GM21786 (cell line): ENCODE data around the gene CCDC82.

Experiments used
- ATAC-seq: cut with Tn5 transposase; IDR thresholded peaks from one replicate; pipeline ENCODE4 v1.9.1; 2021; ENCODE audit not compliant: unreplicated experiment

CCDC82 gene

DNA sequence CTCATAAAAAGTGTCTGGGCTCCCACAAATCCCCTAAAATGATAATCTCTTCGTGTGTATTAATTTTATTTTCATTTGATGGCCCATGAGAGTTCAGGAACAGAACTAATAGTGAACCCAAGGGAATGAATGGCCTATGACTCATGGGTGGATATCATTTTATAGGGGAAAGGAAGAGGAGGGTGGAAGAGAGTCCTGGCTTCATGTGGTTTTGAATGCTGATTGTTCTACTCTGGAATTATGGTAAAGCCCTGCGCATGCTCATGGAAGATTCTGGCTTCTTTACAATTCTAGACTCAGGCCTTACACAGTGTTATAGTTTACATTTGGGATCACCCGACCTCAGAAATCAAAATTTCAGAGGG, 82.0 kb downstream of the CCDC82 start:
- no peak for ATAC-seq

DNA sequence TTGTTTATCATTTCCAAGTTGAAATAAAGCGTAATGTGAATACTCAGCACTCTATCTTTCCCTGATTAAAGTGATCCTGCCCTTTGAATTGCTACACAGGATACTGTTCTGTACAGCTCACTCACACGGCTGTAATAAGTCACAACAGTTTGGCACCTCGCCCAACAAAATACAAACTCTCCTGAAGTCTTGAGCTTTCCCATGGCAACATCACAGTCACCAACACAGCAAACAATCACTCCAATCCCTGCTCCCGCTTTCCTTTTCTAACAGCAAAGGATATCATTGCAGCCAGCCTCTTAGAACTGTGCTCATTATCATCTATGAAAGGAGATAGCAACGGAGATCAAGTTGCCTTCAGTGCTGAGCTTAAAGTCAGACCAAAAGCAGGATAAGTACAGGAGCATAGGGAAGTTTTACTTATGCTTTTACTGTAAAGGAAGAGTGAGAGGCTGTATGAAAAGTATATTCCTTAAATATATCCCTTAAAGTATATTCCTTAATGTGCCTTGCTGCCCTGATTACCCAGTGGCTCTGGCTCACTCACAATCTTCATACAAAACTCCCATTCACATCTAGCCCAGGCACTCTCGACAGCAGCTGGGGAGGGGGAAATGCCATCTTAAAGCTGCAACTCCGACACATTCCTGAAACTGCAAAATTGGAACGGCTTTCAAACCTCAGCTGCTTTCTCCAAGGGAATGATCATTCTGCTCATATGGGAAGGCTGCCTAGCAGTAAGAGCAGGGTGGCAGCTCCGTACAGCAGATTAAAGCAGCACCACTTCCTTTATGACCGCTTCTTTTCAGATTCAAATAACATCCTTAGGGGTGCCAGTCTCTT, 82.6 kb downstream of the CCDC82 start:
- no peak for ATAC-seq

DNA sequence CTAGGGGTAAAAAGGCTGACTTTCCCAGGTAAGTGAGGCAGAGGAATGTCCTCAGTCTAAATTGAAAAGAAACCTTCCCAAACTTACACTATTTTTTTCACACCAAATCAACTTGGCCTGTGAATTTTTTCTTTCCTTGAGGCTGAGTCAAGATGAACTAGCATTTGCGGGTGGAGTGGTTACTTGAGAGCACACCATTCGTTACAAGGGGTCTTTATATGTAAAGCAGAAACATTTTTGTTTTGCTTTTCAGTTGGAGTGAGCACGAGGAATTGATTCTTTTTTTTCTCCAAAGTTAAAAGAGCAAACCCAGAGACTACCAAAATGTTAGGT, 83.1 kb downstream of the CCDC82 start:
- no peak for ATAC-seq

DNA sequence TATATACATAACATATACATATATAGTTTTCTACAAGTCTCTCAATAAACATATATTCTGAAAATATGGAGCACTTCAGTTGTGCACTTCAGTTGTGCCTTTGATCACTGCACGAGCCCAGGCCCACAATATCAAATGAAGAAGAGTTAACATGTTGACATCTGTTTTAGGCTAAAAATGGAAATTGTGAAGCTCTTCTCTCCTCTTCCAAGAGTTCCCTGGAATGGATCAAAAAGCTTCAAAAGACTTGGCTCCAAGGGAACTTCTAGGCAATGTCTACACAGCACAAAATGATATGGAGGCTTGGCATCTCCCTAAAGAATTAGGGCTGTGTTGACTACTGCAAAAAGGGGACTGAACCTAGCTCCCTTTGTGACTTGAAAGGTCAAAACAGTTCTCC, 83.6 kb downstream of the CCDC82 start:
- no peak for ATAC-seq

DNA sequence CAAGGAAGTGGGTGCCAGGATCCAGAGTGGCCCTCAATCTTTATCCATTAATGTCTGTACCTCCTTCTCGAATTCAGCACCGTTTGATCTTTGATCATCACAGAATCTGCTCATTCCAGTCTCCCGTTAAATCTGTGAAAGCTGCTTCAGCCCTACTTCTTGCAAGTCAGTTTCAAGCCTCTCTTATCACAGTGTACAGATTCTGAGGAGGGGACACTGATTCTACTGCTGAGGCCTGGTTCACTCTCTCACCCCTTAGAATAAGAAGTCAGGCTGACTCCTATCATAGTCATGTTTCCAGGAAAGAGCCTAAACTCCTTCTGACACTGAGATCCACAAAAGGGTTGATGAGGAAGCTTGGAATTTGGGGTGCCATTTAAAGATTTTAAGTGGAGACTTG, 85.7 kb downstream of the CCDC82 start:
- no peak for ATAC-seq

DNA sequence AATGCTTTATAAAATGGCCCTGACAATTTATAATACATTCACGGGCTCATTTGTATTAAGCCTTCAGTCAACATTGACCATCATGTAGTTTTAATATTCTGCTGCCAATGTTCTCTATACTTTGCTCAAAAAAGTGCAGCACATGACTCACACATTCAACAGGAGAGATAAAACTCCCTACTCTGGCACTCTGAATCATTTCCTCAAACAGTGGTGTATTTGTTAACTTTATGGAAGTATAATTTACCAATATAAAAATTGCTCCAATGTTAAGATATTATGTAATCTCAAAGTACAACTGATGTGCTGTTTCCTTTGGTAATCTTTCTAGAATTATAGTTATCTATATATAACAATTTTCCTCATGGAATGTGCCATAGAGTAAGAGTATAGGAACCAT, 86.6 kb downstream of the CCDC82 start:
- ATAC-seq: no peak
